HG03575 (cell line): ENCODE data around the gene SDC1.

Source experiments
- ATAC-seq: cut with Tn5 transposase; IDR thresholded peaks from one replicate; pipeline ENCODE4 v1.9.1; 2021; ENCODE audit not compliant: unreplicated experiment, insufficient number of reproducible peaks, low FRiP score; ENCODE audit errors: extremely low read depth

The SDC1 gene

DNA sequence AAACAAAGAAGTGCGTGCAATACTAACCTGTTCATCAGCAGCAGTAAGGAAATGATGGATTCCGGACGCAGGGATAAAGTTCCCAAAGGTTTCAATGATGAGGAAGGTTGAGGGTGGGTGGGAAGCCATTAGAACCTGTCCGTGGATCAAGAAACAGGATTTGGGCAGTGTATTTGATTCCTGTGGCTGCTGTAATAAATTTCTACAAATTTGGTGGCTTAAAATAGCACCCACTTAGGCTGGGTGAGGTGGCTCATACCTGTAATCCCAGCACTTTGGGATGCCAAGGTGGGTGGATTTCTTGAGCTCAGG is 5.1 kb upstream of the SDC1 start:
- ATAC-seq, result no peak

GRCh38 chr2:20229322-20230113 is 4.6 kb upstream of the SDC1 start:
- no peak for ATAC-seq

- ATAC-seq, result no peak
Observed at GRCh38 chr2:20227894-20228505, 3.1 kb upstream of the SDC1 start.

DNA sequence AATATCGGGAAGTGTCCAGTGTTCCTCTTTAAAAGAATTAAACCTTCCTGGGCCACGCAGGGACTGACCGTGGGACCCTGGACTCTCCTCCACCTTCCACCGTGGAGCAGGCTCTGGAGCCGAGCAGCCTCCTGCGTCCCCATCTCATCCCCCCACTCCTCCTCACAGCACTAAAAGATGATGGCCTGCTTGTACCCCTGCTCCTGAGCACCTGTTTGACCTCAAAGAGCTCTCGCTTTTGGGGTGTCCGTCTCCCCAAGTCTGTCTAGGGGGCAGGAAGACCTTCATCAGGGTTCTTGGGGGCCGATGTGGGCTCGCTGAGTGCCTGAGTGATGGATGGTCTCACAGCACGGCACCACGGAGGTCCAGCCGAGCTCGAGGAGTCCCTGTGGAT is 1.2 kb upstream of the SDC1 start:
- ATAC-seq, result no peak

- no peak for ATAC-seq
Observed at GRCh38 chr2:20225294-20226151, 593 bp upstream of the SDC1 start.

- ATAC-seq, result no peak
Observed at GRCh38 chr2:20224164-20224715, 690 bp downstream of the SDC1 start.

DNA sequence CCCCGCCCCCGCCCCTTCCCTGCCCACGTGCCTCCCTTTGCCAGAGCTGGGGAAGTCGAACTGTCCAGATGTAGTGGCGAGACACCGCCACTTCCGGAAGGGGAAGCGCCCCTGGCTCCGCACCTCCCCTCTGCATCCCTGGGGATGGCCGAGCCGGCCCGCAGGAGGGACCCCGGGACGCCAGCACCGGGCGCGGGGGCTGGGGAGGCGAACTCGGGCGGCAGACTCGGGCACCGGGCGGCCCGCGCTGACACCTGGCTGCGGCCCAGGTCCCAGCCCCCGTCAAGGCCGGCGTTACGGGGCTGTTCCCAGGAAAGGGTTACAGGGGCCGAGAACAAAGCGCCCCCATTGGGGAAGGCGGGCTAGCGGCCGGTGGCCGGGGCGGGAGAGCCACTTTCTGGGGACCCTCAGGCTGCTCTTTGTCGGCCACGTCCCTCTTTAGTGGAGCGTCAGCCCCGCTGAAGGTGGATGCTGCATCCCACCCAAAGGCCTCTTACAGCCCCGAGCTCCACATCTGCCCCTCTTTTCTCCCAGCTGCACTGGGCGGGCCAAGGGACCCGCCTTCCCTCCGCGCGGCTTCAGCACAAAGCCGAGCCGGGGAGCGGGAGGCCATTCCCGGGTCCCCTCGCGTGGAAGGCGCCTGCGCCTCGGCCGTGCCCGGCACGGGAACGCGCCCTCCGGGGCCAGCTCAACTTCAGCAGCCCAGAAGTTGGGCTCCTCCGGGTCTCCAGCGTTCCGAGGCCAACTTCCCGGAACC is 1.3 kb downstream of the SDC1 start:
- no peak for ATAC-seq

- ATAC-seq, result no peak
Observed at GRCh38 chr2:20222769-20223406, 2.0 kb downstream of the SDC1 start.

DNA sequence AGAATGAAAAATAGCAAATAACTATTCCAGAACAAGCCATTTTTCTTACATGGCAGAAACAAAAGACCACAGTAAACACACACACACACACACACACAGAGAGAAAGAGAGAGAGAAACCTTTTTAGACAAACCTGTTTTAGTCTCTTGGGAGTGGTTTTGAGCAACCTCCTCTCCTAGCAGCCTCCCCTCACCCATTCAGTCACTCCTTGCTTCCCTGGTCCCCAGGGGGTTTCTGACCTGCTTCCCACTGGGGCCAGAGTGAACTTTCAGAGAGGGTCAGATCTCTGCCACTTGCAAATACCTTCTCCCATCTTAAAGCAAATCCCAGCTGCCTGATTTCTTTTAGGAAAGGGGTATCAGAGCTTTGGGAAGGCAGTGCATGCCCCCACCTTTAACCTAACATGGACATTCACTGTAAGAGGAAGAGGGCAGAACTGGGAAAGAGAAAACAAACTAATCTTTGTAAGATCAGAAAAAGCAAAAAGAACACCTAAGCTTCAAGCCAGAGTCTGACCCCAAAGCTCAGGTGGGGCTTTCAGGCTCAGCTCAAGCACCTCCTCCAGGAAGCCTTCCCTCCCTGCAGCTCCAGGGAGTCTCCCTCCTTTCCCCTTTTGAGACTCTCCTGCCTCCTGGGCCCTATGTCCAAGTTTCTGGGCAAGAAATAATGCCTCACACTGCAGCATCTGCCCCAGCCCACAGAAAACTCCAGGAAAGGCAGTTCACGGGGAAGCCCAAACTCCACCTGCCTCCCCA is 2.7 kb downstream of the SDC1 start:
- ATAC-seq, result no peak

GRCh38 chr2:20221555-20221973 is 3.4 kb downstream of the SDC1 start:
- no peak for ATAC-seq

DNA sequence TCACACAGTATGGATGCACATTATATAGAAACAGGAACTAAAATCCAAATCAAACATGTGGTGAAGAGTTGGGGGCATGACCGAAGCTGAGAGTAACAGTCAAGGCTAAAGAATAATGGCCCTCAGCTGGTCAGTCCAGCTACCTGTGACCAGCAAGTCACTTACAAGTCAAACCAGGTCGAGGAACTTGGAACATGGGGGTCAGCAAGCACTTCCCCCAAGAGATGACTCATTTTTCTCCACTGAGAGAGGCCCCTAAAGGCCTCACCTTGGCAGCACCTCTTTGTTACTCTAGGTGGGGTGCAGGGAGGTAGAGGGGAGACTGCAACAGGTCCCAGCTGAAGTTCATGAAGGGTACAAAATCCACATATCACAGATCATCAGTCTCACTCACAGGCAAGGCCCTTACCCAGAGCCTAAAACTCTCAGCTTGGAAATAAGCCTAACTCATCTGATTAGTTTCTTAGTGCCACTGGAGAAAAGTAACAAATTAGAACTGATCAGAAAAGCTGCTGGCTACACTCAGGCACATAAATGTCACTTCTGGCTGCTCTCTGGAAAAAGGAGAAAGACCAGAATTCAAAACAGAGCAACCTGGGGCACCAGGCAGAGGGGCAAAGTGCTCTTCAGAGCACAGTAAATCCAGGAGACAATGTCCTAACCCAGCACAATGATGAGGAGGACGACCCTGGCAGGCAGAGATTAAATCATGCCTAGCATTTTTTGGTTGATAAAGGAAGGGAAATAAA is 4.0 kb downstream of the SDC1 start:
- ATAC-seq, result no peak

DNA sequence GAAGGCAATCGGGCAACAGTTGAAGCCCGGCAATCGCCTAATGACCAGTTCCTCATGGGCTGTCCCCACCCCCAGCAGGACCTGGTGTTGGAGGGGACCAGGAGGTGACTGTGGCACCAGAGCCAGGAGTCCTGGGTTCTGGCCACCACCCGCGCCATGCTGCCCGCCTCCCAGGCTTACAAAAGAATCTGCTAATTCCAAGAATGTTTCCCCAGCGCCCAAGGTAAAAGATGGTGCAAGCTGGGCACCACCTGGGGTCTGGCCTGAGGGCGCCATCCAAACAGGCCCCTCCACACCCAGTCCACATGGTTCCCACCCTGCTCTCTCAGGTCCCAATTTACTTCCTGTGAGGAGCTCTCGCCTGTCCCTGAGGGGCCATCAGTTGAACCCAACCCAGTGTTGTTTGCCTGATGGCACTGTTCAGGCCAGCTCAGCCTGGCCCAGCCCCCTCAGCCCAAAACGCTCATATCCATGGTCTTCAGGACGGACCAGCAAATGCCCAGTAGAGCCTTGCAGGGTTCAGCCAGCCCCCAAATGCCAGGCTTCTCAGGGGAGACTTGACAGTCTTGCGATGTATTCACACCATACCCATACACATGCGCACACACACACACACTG is 5.1 kb downstream of the SDC1 start:
- no peak for ATAC-seq

- no peak for ATAC-seq
Observed at GRCh38 chr2:20218331-20219320, 6.3 kb downstream of the SDC1 start.

DNA sequence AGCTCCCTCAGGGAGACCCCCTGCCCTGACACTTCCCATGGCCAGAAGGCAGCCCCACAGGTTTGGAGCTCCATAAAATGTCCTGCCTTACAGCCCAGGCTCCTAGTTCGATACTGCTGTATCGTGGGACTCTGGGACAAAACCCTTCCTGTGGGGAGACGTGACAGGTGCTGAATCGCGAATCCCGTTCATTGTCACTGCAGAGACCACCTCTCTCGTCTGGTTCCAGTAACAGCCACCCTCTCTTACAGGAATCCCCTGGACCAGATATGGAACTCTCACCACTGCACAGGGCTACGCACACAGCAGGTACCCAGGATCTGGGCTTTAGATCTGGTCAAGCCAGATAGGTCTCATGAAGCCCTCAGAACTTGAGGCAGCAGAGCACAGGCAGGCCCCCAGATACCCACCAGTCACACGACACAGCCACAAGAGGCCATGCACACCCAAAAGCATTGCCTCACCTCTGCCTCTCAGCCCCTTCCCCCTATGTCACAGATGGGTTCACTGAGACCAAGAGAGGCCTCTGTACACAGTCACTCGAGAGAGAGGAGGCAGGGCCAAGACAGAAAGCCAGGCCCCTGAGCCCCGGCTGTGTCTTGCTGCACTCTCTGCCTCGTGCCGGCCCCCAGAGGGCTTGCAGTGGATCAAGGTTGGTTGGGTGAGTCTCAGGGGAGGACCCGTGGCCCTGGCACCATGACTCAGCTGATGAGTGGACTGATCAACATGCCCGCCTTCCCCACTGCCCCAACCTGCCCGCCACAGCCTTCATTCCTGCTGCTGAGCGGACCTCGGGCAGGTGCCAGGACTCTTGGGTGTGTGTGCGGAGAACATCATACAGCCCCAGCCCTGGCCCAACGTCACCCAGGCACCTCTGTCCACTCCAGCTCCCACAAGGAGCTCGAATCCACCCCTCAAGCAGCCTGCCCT is 7.6 kb downstream of the SDC1 start:
- ATAC-seq, result no peak
